H1 (cell line): ENCODE data around the gene GTSF1L. TPM values are rescaled to one million over a fixed set of nuclear protein-coding genes. Genes with fewer than 3 reads are reported as not detected.

Experiments used
- CTCF ChIA-PET: fragments of 300-600 bp; sonication (Branson Sonifier 250); formaldehyde crosslinking; loops from one replicate; lab custom pipeline; 2021; ENCODE audit not compliant: partially characterized antibody; lab: Charles Lee
- POLR2A ChIA-PET: fragments of 300-600 bp; sonication (Branson Sonifier 250); formaldehyde crosslinking; loops from one replicate; lab custom pipeline; 2021; ENCODE audit warnings: inconsistent platforms; ENCODE audit not compliant: partially characterized antibody; lab: Charles Lee
- DNase-seq, 2 experiments: peaks; one replicate each; pipeline versions ENCODE4 v3.0.0 to v3.0.0-alpha.2; 2010 to 2022; ENCODE audit warnings: low spot score in 2 of 2, low read depth in 1 of 2, mixed read lengths in 1 of 2
- FAIRE-seq: peaks from 2 replicates; lab custom pipeline; 2011; peaks lifted over from hg19 to GRCh38; lab: Jason Lieb, UNC
- H2AFZ ChIP-seq: 2 replicates; pipeline ENCODE4 v1.8.1; 2012; ENCODE audit warnings: low read length, inconsistent platforms
- H2AK5ac ChIP-seq: 2 replicates; pipeline ENCODE4 v1.6.1; 2013; ENCODE audit warnings: low read depth, low read length
- H2BK120ac ChIP-seq: replicated peaks from 2 replicates; pipeline ENCODE3; 2013; ENCODE audit warnings: low read depth, low read length, inconsistent platforms
- H2BK12ac ChIP-seq: 2 replicates; pipeline ENCODE4 v1.6.1; 2013; ENCODE audit warnings: low read depth, low read length
- H2BK15ac ChIP-seq: 2 replicates; pipeline ENCODE4 v1.6.1; 2013; ENCODE audit warnings: low read length
- H2BK20ac ChIP-seq: 2 replicates; pipeline ENCODE4 v1.6.1; 2013; ENCODE audit warnings: low read length
- H2BK5ac ChIP-seq: 2 replicates; pipeline ENCODE4 v1.6.1; 2013; ENCODE audit warnings: low read depth, low read length
- H3K14ac ChIP-seq: 2 replicates; pipeline ENCODE4 v1.6.1; 2013; ENCODE audit warnings: inconsistent platforms; ENCODE audit not compliant: insufficient read length
- H3K18ac ChIP-seq: 2 replicates; pipeline ENCODE4 v1.6.1; 2013; ENCODE audit warnings: low read length; ENCODE audit errors: extremely low read depth
- H3K23ac ChIP-seq: 2 replicates; pipeline ENCODE4 v1.6.1; 2013; ENCODE audit warnings: inconsistent platforms; ENCODE audit not compliant: insufficient read length
- H3K23me2 ChIP-seq: 2 replicates; pipeline ENCODE4 v1.6.1; 2013; ENCODE audit warnings: low read depth, low read length
- H3K27ac ChIP-seq: 2 replicates; pipeline ENCODE4 v1.6.1; 2011; ENCODE audit warnings: low read depth, low read length, inconsistent platforms
- H3K27me3 ChIP-seq, 4 experiments: replicated peaks in 1 of 4; 1 replicate in 1 of 4; 2 replicates in 3 of 4; pipeline versions ENCODE4 v1.6.1 to v1.8.1; 2011 to 2013; ENCODE audit warnings: low read length in 3 of 4, mild to moderate bottlenecking in 3 of 4, inconsistent platforms in 2 of 4, mixed read lengths in 2 of 4, moderate library complexity in 1 of 4; ENCODE audit not compliant: control insufficient read depth in 3 of 4, insufficient read depth in 3 of 4; ENCODE audit errors: extremely low read depth in 1 of 4
- H3K36me3 ChIP-seq, 4 experiments: 2 replicates each; pipeline versions ENCODE4 v1.6.1 to v1.8.1; 2011 to 2013; ENCODE audit warnings: mild to moderate bottlenecking in 4 of 4, low read length in 3 of 4, moderate library complexity in 2 of 4, control low read depth in 1 of 4, inconsistent platforms in 1 of 4; ENCODE audit not compliant: insufficient read depth in 4 of 4, control insufficient read depth in 2 of 4
- H3K4ac ChIP-seq: replicated peaks from 2 replicates; pipeline ENCODE3; 2013; ENCODE audit warnings: low read length, low read depth, mixed read lengths, inconsistent platforms; ENCODE audit not compliant: insufficient read length
- H3K4me1 ChIP-seq, 4 experiments: replicated peaks in 1 of 4; 1 replicate in 1 of 4; 2 replicates in 3 of 4; pipeline versions ENCODE4 v1.6.1 to v1.8.1; 2011 to 2013; ENCODE audit warnings: low read length in 3 of 4, inconsistent platforms in 2 of 4, mixed read lengths in 1 of 4; ENCODE audit not compliant: insufficient read depth in 4 of 4, control insufficient read depth in 3 of 4
- H3K4me2 ChIP-seq, 2 experiments: 2 replicates each; pipeline versions ENCODE4 v1.6.1 to v1.8.1; 2011 to 2013; ENCODE audit warnings: low read depth in 2 of 2, low read length in 2 of 2, control low read depth in 1 of 2, inconsistent platforms in 1 of 2, mild to moderate bottlenecking in 1 of 2; ENCODE audit not compliant: insufficient read depth in 1 of 2
- H3K4me3 ChIP-seq, 4 experiments: fragments of 200-600, 300-600 bp in 1 of 4; sonication (generic), shearing (Covaris generic), sonication (Bioruptor Twin) in 1 of 4; 2 replicates each; pipeline versions ENCODE4 v1.5.1 to v1.8.1; 2011 to 2016; ENCODE audit warnings: low read length in 4 of 4, low read depth in 3 of 4, control low read depth in 2 of 4, inconsistent platforms in 2 of 4, mild to moderate bottlenecking in 2 of 4, mixed read lengths in 1 of 4, moderate library complexity in 1 of 4; ENCODE audit not compliant: insufficient read depth in 2 of 4; ENCODE audit errors: extremely low read depth in 1 of 4
- H3K56ac ChIP-seq: replicated peaks from 2 replicates; pipeline ENCODE3; 2013; ENCODE audit warnings: low read depth, mild to moderate bottlenecking, mixed read lengths, low read length, inconsistent platforms; ENCODE audit not compliant: insufficient read length
- H3K79me1 ChIP-seq: 2 replicates; pipeline ENCODE4 v1.6.1; 2013; ENCODE audit warnings: low read depth, low read length, control low read depth
- H3K79me2 ChIP-seq, 2 experiments: 2 replicates each; pipeline versions ENCODE4 v1.6.1 to v1.8.1; 2012 to 2013; ENCODE audit warnings: low read length in 2 of 2, mild to moderate bottlenecking in 2 of 2, inconsistent platforms in 1 of 2; ENCODE audit not compliant: insufficient read depth in 2 of 2, control insufficient read depth in 1 of 2
- H3K9ac ChIP-seq, 4 experiments: replicated peaks in 1 of 4; 1 replicate in 1 of 4; 2 replicates in 3 of 4; pipeline versions ENCODE4 v1.6.1 to v1.8.1; 2011 to 2013; ENCODE audit warnings: low read depth in 3 of 4, low read length in 3 of 4, control low read depth in 2 of 4, mild to moderate bottlenecking in 2 of 4, moderate library complexity in 2 of 4, inconsistent platforms in 1 of 4; ENCODE audit errors: extremely low read depth in 1 of 4
- H3K9me3 ChIP-seq, 2 experiments: 2 replicates each; pipeline versions ENCODE4 v1.6.1 to v1.8.1; 2012 to 2013; ENCODE audit warnings: mild to moderate bottlenecking in 2 of 2, moderate library complexity in 2 of 2, control low read depth in 1 of 2, inconsistent platforms in 1 of 2, low read depth in 1 of 2, low read length in 1 of 2, mixed read lengths in 1 of 2; ENCODE audit not compliant: insufficient read depth in 2 of 2
- H4K20me1 ChIP-seq, 2 experiments: replicated peaks in 1 of 2; 2 replicates each; pipeline versions ENCODE3 to v1.8.1; 2011 to 2013; ENCODE audit warnings: inconsistent platforms in 2 of 2, low read length in 2 of 2, mild to moderate bottlenecking in 1 of 2; ENCODE audit not compliant: insufficient read depth in 2 of 2, control insufficient read depth in 1 of 2
- H4K5ac ChIP-seq: 2 replicates; pipeline ENCODE4 v1.6.1; 2013; ENCODE audit warnings: low read length, low read depth, mixed read lengths, inconsistent platforms; ENCODE audit not compliant: insufficient read length
- H4K8ac ChIP-seq: 2 replicates; pipeline ENCODE4 v1.8.0; 2013; ENCODE audit warnings: mild to moderate bottlenecking, moderate library complexity, low read length, inconsistent platforms; ENCODE audit not compliant: insufficient read depth; ENCODE audit errors: extremely low read depth
- H4K91ac ChIP-seq: replicated peaks from 2 replicates; pipeline ENCODE3; 2013; ENCODE audit warnings: low read length, mixed read lengths, inconsistent platforms; ENCODE audit not compliant: insufficient read length
- CHD2 ChIP-seq: IDR thresholded peaks from 2 replicates; pipeline ENCODE4 v1.6.1; 2012; ENCODE audit warnings: low read length, improper control_type of control experiment
- EGR1 ChIP-seq: IDR thresholded peaks from 2 replicates; pipeline ENCODE4 v1.6.1; 2011; ENCODE audit warnings: low read depth, low read length, borderline replicate concordance
- JUN ChIP-seq: IDR thresholded peaks from 2 replicates; pipeline ENCODE4 v1.6.1; 2011; ENCODE audit warnings: low read depth, mild to moderate bottlenecking, improper control_type of control experiment, low read length
- JUND ChIP-seq: IDR thresholded peaks from 2 replicates; pipeline ENCODE4 v1.6.1; 2011; ENCODE audit warnings: mild to moderate bottlenecking, improper control_type of control experiment, low read length
- KDM1A ChIP-seq: fragments of 200-600, 300-600 bp; sonication (generic); IDR thresholded peaks from 2 replicates; pipeline ENCODE4 v1.7.1; 2016; ENCODE audit warnings: mild to moderate bottlenecking, low read length, borderline replicate concordance
- PHF8 ChIP-seq: fragments of 200-600 bp; sonication (generic); conservative IDR thresholded peaks from 2 replicates; pipeline ENCODE4 v1.7.1; 2012; ENCODE audit warnings: low read depth, mild to moderate bottlenecking, inconsistent platforms, low read length, moderate library complexity
- POLR2A ChIP-seq, 2 experiments: IDR thresholded peaks; 1 replicate in 1 of 2; 2 replicates in 1 of 2; pipeline ENCODE4 v1.6.1; 2011; ENCODE audit warnings: low read depth in 2 of 2, low read length in 2 of 2, mild to moderate bottlenecking in 2 of 2; ENCODE audit errors: control extremely low read depth in 1 of 2
- POLR2AphosphoS5 ChIP-seq: IDR thresholded peaks from 2 replicates; pipeline ENCODE4 v1.6.1; 2011; ENCODE audit warnings: low read depth, low read length
- RXRA ChIP-seq: IDR thresholded peaks from 2 replicates; pipeline ENCODE4 v1.6.1; 2011; ENCODE audit warnings: low read depth, mild to moderate bottlenecking, low read length, moderate library complexity; ENCODE audit not compliant: insufficient read depth
- SIN3A ChIP-seq, 2 experiments: IDR thresholded peaks in 1 of 2; conservative IDR thresholded peaks in 1 of 2; 2 replicates each; pipeline ENCODE4 v1.6.1; 2011 to 2012; ENCODE audit warnings: low read length in 2 of 2, improper control_type of control experiment in 1 of 2, low read depth in 1 of 2, mild to moderate bottlenecking in 1 of 2
- TAF1 ChIP-seq: IDR thresholded peaks from 2 replicates; pipeline ENCODE4 v1.6.1; 2011; ENCODE audit warnings: mild to moderate bottlenecking, low read depth, low read length
- WGBS, 2 experiments: shearing (Covaris generic) in 1 of 2; methylation state at CpG; one replicate each; pipeline versions ENCODE4 v1.1.6 to v1.1.7; 2013 to 2015; ENCODE audit warnings: low lambda C conversion rate in 2 of 2, mixed read lengths in 2 of 2, inconsistent platforms in 1 of 2, low coverage in 1 of 2, missing lambda C conversion rate in 1 of 2; ENCODE audit not compliant: insufficient replicate concordance in 2 of 2, insufficient coverage in 1 of 2, insufficient read length in 1 of 2; ENCODE audit errors: extremely low coverage in 1 of 2, missing lambda C conversion rate in 1 of 2; 5-methylcytosine and 5-hydroxymethylcytosine counted together
- polyA plus RNA-seq, 7 experiments: library from polyadenylated mRNA; depleted of rRNA in 3 of 7; stranded (reverse) in 5 of 7; unstranded in 2 of 7; fragments of >200 nt in 5 of 7; fragments of 200-250 nt in 2 of 7; gene quantifications; 1 replicate in 5 of 7; 2 replicates in 1 of 7; 4 replicates in 1 of 7; pipeline versions ENCODE4 v1.2.1 to v1.2.3, GENCODE V29; 2011 to 2013; ENCODE audit warnings: missing spikeins in 2 of 7, mixed read lengths in 2 of 7
- total RNA-seq: library from RNA; stranded (reverse); fragmentation: NEBNext Ultra II Directional; extraction: Animal tissue kit (Norgen Biotek cat#: 25700); gene quantifications from 2 replicates; pipeline ENCODE4 v1.2.1, GENCODE V29; 2021
- TF ChIP-seq, protein P1 (sequence below): IDR thresholded peaks from 2 replicates; pipeline ENCODE4 v1.6.1; 2011; ENCODE audit warnings: low read length, improper control_type of control experiment

Gene GTSF1L
- total and polyA plus RNA-seq, 2 of the 8 experiments (the other 6 are each of a cell fraction or from before 2014, with no cell fraction given), result not detected

DNA sequence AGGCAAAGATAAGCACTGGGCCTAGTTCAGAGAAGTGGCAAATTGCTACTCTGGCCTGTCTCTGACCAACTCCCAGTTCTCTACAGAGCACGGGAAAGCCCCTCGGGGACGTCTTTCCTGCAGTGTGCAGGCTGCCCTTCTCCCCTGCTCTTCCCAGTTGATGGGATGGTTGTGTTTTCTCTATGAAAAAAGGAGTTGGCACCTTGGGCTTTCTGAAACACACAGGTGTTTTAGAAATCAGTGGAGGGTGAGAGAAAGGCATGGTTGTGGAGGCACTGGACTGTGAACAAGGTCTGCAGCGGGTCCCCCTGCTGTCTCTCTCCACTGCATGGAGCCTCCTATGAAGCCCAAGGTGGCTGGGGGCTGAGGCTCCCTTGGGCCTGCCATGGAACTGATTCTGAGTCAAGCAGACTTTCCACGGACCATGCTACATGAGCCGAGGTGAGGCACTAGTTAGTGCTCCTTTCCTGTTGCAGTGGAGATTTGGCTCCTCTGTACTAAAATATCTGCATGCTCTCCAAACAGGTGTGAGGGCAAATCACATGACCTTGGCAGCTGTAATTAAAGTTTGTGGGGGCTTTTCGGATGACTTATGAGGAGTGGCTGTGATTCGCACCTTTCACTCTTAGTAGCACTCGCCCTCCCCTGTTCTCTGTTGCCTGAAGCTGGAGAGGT lies 16.3 kb downstream of the GTSF1L start:
- Histone ChIP-seq H3K4me2 (no peak overlapping the region), H4K8ac (no peak overlapping the region), H2BK12ac (no peak overlapping the region), H3K79me2 (no peaks in the 10 kb centered on the region; a peak in 1 of 4 replicates), H4K20me1 (peaks cover 1 to 5% of the 10 kb centered on the region in 2 experiments), H2AK5ac (no peak overlapping the region), H3K4me1 (no peaks in the 10 kb centered on the region), H3K27ac (no peak overlapping the region), H3K23ac (no peak overlapping the region), H2BK15ac (no peak overlapping the region), H3K9ac (no peak overlapping the region), H3K18ac (no peak overlapping the region), H3K36me3 (peaks cover 19 to 56% (median 46%) of the 10 kb centered on the region in 4 experiments; a peak in 7 of 8 replicates), H2AFZ (no peak overlapping the region), H3K4me3 (no peak overlapping the region), H3K23me2 (no peaks in the 10 kb centered on the region), H2BK20ac (no peak overlapping the region), H3K56ac (no peak overlapping the region), H3K27me3 (no peaks in the 10 kb centered on the region), H3K9me3 (no peaks in the 10 kb centered on the region), H2BK5ac (no peak overlapping the region), H3K79me1 (no peaks in the 10 kb centered on the region; the same call in none of the 2 replicates), H2BK120ac (no peak overlapping the region), H4K5ac (no peak overlapping the region), H4K91ac (no peak overlapping the region), H3K14ac (no peak overlapping the region), H3K4ac (no peak overlapping the region)
- WGBS, 2 experiments, result 88% methylated on average over 9 of the region's 9 CpGs; no CpG with 5 or more reads in 1 of the 2 experiments
- CTCF ChIA-PET, result interaction anchor here (0.6 kb wide), 1 partner anchor 12 kb away, joined by 4 read pairs; no protein-coding TSS in a partner anchor
- no peak for DNase-seq
- POLR2A ChIA-PET, result interaction anchor here (0.7 kb wide), 1 partner anchor 371 kb away, joined by 3 read pairs; no protein-coding TSS in a partner anchor
- no peak for FAIRE-seq
- TF ChIP-seq RXRA, result no peak
- TF ChIP-seq TAF1, result no peak
- TF ChIP-seq JUN, result no peak
- TF ChIP-seq POLR2A (IDR thresholded peaks at IDR 0.05; ENCODE audit: control extremely low read depth in 1 of 2, low read depth in 2 of 2, low read length in 2 of 2), result no peak
- no peak for TF ChIP-seq POLR2AphosphoS5
- TF ChIP-seq KDM1A, result no peak
- TF ChIP-seq, protein P1, sequence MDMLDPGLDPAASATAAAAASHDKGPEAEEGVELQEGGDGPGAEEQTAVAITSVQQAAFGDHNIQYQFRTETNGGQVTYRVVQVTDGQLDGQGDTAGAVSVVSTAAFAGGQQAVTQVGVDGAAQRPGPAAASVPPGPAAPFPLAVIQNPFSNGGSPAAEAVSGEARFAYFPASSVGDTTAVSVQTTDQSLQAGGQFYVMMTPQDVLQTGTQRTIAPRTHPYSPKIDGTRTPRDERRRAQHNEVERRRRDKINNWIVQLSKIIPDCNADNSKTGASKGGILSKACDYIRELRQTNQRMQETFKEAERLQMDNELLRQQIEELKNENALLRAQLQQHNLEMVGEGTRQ, result no peak
- no peak for TF ChIP-seq SIN3A (conservative IDR thresholded peaks at IDR 0.05 in 1 of 2, IDR thresholded peaks at IDR 0.05 in 1 of 2; ENCODE audit: low read depth in 1 of 2, low read length in 2 of 2)
- TF ChIP-seq CHD2, result no peak
- TF ChIP-seq JUND, result no peak
- TF ChIP-seq EGR1, result no peak
- no peak for TF ChIP-seq PHF8
